GM12878 (cell line): Measurements from ENCODE around the gene SCG3. TPM values are rescaled to one million over a fixed set of nuclear protein-coding genes. Genes with fewer than 3 reads are reported as not detected.
"Not testable (repeated sequence)": the region's sequence is repeated elsewhere in the genome, so short reads cannot be mapped to it uniquely, and the experiment has no call there.

Experiments
- ATAC-seq: fragments of 200-7000 bp; cut with Tn5 transposase; 3 replicates; pipeline ENCODE4 v1.9.1; 2020; ENCODE audit warnings: mild to moderate bottlenecking, moderate library complexity
- BruUV-seq: library from RNA; stranded (reverse); fragments of 400-500 nt; replicated peaks from 2 replicates; lab custom pipeline; 2021; lab: Mats Ljungman, UMichigan
- CTCF ChIA-PET: fragments of 300-600 bp; sonication (Branson Sonifier 250); formaldehyde crosslinking; extraction: SDS; loops from one replicate; lab custom pipeline; 2021; ENCODE audit warnings: inconsistent platforms; lab: Yijun Ruan, JAX
- POLR2A ChIA-PET: fragments of 350-600 bp; formaldehyde crosslinking; extraction: SDS; loops from one replicate; lab custom pipeline; 2021; ENCODE audit warnings: inconsistent platforms; lab: Charles Lee
- RAD21 ChIA-PET: fragments of 300-600 bp; sonication (Branson Sonifier 250); formaldehyde crosslinking; loops from one replicate; lab custom pipeline; 2023; ENCODE audit warnings: antibody characterized with exemption; ENCODE audit not compliant: unreplicated experiment; lab: Charles Lee
- SMC1A ChIA-PET: fragments of 300-600 bp; sonication (Branson Sonifier 250); formaldehyde crosslinking; loops from one replicate; lab custom pipeline; 2023; ENCODE audit not compliant: unreplicated experiment, uncharacterized antibody; lab: Charles Lee
- DNase-seq: peaks from one replicate; pipeline ENCODE4 v3.0.0-alpha.2; 2011; ENCODE audit warnings: low read depth, low spot score
- FAIRE-seq: peaks from 3 replicates; lab custom pipeline; 2011; peaks lifted over from hg19 to GRCh38; lab: Jason Lieb, UNC
- H2AFZ ChIP-seq: 2 replicates; pipeline ENCODE4 v1.6.0; 2011; ENCODE audit warnings: low read depth, low read length, control low read depth; ENCODE audit not compliant: control insufficient read depth
- H3K27ac ChIP-seq: 2 replicates; pipeline ENCODE4 v1.5.1; 2011; ENCODE audit warnings: control low read depth; ENCODE audit not compliant: control insufficient read depth, insufficient read depth
- H3K27me3 ChIP-seq, 2 experiments: replicated peaks in 1 of 2; 2 replicates each; pipeline versions ENCODE4 v1.6.0 to v1.6.1; 2011; ENCODE audit warnings: low read length in 1 of 2; ENCODE audit not compliant: control insufficient read depth in 2 of 2, insufficient read depth in 2 of 2
- H3K36me3 ChIP-seq, 2 experiments: 2 replicates each; pipeline ENCODE4 v1.5.1; 2011; ENCODE audit warnings: low read length in 1 of 2; ENCODE audit not compliant: control insufficient read depth in 2 of 2, insufficient read depth in 2 of 2
- H3K4me1 ChIP-seq: 2 replicates; pipeline ENCODE4 v1.6.1; 2011; ENCODE audit warnings: mild to moderate bottlenecking, low read length, moderate library complexity, mixed read lengths; ENCODE audit not compliant: control insufficient read depth, insufficient read depth
- H3K4me2 ChIP-seq: 2 replicates; pipeline ENCODE4 v1.6.0; 2011; ENCODE audit warnings: control low read depth; ENCODE audit not compliant: control insufficient read depth, insufficient read depth
- H3K4me3 ChIP-seq: fragments of 200-600 bp; sonication (generic); 2 replicates; pipeline ENCODE4 v1.5.1; 2016
- H3K79me2 ChIP-seq: 2 replicates; pipeline ENCODE4 v1.6.0; 2011; ENCODE audit warnings: low read length; ENCODE audit not compliant: control insufficient read depth, insufficient read depth
- H3K9ac ChIP-seq: 2 replicates; pipeline ENCODE4 v1.8.0; 2011; ENCODE audit warnings: low read length, control low read depth, mixed read lengths; ENCODE audit not compliant: control insufficient read depth, insufficient read depth
- H3K9me3 ChIP-seq: replicated peaks from 3 replicates; pipeline ENCODE4 v1.5.1; 2011; ENCODE audit warnings: mild to moderate bottlenecking, low read length; ENCODE audit not compliant: control insufficient read depth, insufficient read depth
- H4K20me1 ChIP-seq: 2 replicates; pipeline ENCODE4 v1.6.0; 2011; ENCODE audit not compliant: control insufficient read depth, insufficient read depth
- NFYB ChIP-seq: IDR thresholded peaks from 2 replicates; pipeline ENCODE4 v1.6.1; 2011; ENCODE audit warnings: low read depth, mild to moderate bottlenecking, low read length, improper control_type of control experiment, moderate library complexity; ENCODE audit not compliant: insufficient read depth
- RB1 ChIP-seq: fragments of 450-650 bp; formaldehyde crosslinking; IDR thresholded peaks from 2 replicates; pipeline ENCODE4 v1.6.1; 2017; ENCODE audit warnings: mild to moderate bottlenecking, borderline replicate concordance
- WGBS: methylation state at CpG from one replicate; pipeline ENCODE4 v1.1.6; 2016; ENCODE audit warnings: low lambda C conversion rate; ENCODE audit not compliant: insufficient replicate concordance, insufficient coverage; ENCODE audit errors: missing lambda C conversion rate; 5-methylcytosine and 5-hydroxymethylcytosine counted together
- in situ Hi-C: fragments of 300-500 bp; cut with MboI; formaldehyde crosslinking; loops from 9 replicates; pipeline ENCODE4 v1.14.3; 2018; ENCODE audit warnings: mixed read lengths
- intact Hi-C: fragments of 100-400 bp; cut with micrococcal nuclease; formaldehyde crosslinking; loops from one replicate; pipeline ENCODE4 v1.14.2; 2022; ENCODE audit not compliant: unreplicated experiment
- polyA plus RNA-seq, 11 experiments: library from polyadenylated mRNA; depleted of rRNA in 4 of 11; unstranded in 6 of 11; stranded (reverse) in 5 of 11; fragments of >200 nt; fragmentation: Nextera tagmentation in 4 of 11; fragmentation: Illumina TruSeq in 1 of 11; extraction: Ambion mirVana in 4 of 11; extraction: Trizol in 1 of 11; gene quantifications; 1 replicate in 1 of 11; 2 replicates in 10 of 11; pipeline versions ENCODE4 v1.2.1 to v1.2.3, GENCODE V29; 2011 to 2016; ENCODE audit warnings: inconsistent platforms in 2 of 11, missing spikeins in 2 of 11, low read depth in 1 of 11
- total RNA-seq, 4 experiments: library from RNA; depleted of rRNA in 3 of 4; stranded (reverse); fragments of >200 nt in 3 of 4; fragmentation: Illumina TruSeq in 1 of 4; extraction: Trizol in 1 of 4; gene quantifications; 2 replicates each; pipeline versions ENCODE4 v1.2.1 to v1.2.3, GENCODE V29; 2013 to 2021

SCG3 gene
- total and polyA plus RNA-seq, 10 of the 15 experiments (the other 5 are each of a cell fraction or from before 2014, with no cell fraction given), result 0.03 to 0.15 (median 0.04) TPM; not detected in 7

- intact Hi-C loops, H3K4me1 ChIP-seq, H3K4me3 ChIP-seq, in situ Hi-C loops, H3K4me2 ChIP-seq, DNase-seq, H3K9ac ChIP-seq, H3K27me3 ChIP-seq, H3K9me3 ChIP-seq, H3K27ac ChIP-seq, BruUV-seq, H3K36me3 ChIP-seq, ATAC-seq, FAIRE-seq, H3K79me2 ChIP-seq, H2AFZ ChIP-seq, H4K20me1 ChIP-seq: not testable (repeated sequence)
- 92% methylated on average over 24 of the region's 24 CpGs for WGBS
- ChIA-PET RAD21 (interaction anchor here (0.9 kb wide), 1 partner anchor 121 kb away, joined by 4 read pairs; no protein-coding TSS in a partner anchor), SMC1A (interaction anchor here (0.7 to 4.5 kb wide), 6 partner anchors 11 to 121 kb away, joined by 3 to 26 read pairs (median 4); no protein-coding TSS in a partner anchor), POLR2A (interaction anchor here (1.4 kb wide), 1 partner anchor 107 kb away, joined by 3 read pairs; no protein-coding TSS in a partner anchor), CTCF (interaction anchor here (1.0 to 3.8 kb wide), 2 partner anchors 81 to 121 kb away, joined by 3 to 23 read pairs; no protein-coding TSS in a partner anchor)
These were observed 25.8 kb upstream of the SCG3 start for GRCh38 chr15:51655401-51656057.

- WGBS, result 47% methylated on average over 3 of the region's 3 CpGs
- ATAC-seq, result peak; percentile 33; the same call in 2 of the 3 replicates
- in situ Hi-C loops (no loop called here), intact Hi-C loops (no loop called here)
- Histone ChIP-seq H4K20me1 (no peaks in the 10 kb centered on the region), H3K9me3 (no peaks in the 10 kb centered on the region), H3K4me3 (no peak overlapping the region), H3K4me2 (no peak overlapping the region), H2AFZ (no peak overlapping the region), H3K27me3 (no peaks in the 10 kb centered on the region), H3K27ac (no peak overlapping the region), H3K36me3 (no peaks in the 10 kb centered on the region), H3K9ac (no peak overlapping the region), H3K79me2 (no peaks in the 10 kb centered on the region), H3K4me1 (no peaks in the 10 kb centered on the region)
- no TSS peak for BruUV-seq
- CTCF ChIA-PET, result interaction anchor here (0.7 to 2.3 kb wide), 4 partner anchors 8 to 118 kb away, joined by 3 to 19 read pairs (median 4); no protein-coding TSS in a partner anchor
- no peak for DNase-seq
- no peak for FAIRE-seq
- SMC1A ChIA-PET, result interaction anchor here (0.7 to 4.5 kb wide), 2 partner anchors 21 to 118 kb away, joined by 4 to 26 read pairs; no protein-coding TSS in a partner anchor
- TF ChIP-seq RB1 (no peak), NFYB (0 out of 2 replicates have a peak, but pooled peaks have one; percentile 18)
- POLR2A ChIA-PET, result no interaction called here
- RAD21 ChIA-PET, result no interaction called here
These were observed 22.6 kb upstream of the SCG3 start for GRCh38 chr15:51658664-51659063.
